HG02885 (cell line): ENCODE measurements around the gene MOCS3.
A peak's percentile ranks its signal among the peaks of the same experiment; 100 is the strongest.

ENCODE experiments used
- ATAC-seq: cut with Tn5 transposase; IDR thresholded peaks from one replicate; pipeline ENCODE4 v1.9.1; 2021; ENCODE audit warnings: mild to moderate bottlenecking; ENCODE audit not compliant: unreplicated experiment, poor library complexity

Gene MOCS3

GRCh38 chr20:50958615-50959542 is at the start of gene MOCS3:
Gene MOCS3, plus strand, starts transcription at chr20:50958818. Its CDS starts 25 bp downstream, at chr20:50958843.
- peak; percentile 83 for ATAC-seq

- no peak for ATAC-seq
Measured at GRCh38 chr20:50909413-50909812, 49.2 kb upstream of the MOCS3 start.

DNA sequence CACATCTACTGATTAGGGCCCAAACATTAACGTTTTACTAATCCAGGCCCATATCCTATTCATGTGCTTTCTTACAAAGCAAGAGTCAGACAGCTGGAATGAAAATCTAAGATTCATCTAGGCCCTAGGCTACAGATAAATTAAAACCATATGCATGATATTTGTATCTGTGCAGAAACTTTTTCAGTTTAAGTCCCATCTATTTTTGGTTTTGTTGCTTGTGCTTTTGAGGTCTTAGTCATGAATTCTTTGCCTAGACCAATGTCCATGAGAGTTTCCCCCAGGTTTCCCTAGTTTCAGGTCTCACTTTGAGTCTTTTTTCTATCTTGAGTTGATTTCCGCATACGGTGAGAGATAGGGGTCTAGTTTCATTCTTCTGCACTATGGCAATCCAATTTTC is 47.6 kb upstream of the MOCS3 start:
- peak; percentile 4 for ATAC-seq

DNA sequence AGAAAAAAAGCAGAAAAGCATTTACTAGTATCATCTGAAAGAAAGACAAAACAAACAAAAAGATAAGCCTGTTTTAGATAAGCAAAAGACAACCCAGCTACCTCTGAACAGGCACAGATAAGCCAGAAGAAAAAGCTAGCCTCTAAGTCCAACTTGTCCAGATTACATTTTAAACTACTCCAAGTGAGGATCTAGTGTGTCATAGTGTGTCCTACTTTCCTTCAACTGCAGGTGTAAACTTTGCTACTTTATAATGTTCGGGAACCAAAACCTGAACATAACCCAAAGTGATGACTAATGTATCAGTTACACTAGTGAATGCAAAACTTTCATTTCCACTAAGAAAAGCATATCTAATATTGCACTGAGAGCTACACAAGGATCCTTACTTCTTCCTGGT is 46.9 kb upstream of the MOCS3 start:
- peak; percentile 50 for ATAC-seq

GRCh38 chr20:50913690-50914375 is 44.8 kb upstream of the MOCS3 start:
- no peak for ATAC-seq

GRCh38 chr20:50915424-50915823 is 43.2 kb upstream of the MOCS3 start:
- no peak for ATAC-seq

DNA sequence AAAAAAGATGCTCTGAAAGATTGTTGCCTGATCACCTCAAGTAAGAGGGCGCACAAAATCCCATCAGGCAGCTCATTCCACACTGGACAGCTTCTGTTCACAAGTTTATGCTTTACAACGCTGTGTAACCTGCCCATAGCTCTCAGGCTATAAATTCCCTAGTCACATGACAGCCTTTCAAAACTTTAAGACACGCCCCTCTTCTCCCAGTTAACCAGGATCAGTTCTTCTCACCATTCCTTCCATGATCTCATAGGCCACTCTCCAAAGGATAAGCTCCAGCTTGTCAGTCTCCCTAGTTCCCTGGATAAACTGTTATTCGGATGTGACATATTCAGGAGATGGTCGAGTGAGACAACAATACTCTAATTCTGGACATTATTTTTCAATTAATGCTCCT is 42.4 kb upstream of the MOCS3 start:
- no peak for ATAC-seq

GRCh38 chr20:50916934-50917333 is 41.7 kb upstream of the MOCS3 start:
- no peak for ATAC-seq

DNA sequence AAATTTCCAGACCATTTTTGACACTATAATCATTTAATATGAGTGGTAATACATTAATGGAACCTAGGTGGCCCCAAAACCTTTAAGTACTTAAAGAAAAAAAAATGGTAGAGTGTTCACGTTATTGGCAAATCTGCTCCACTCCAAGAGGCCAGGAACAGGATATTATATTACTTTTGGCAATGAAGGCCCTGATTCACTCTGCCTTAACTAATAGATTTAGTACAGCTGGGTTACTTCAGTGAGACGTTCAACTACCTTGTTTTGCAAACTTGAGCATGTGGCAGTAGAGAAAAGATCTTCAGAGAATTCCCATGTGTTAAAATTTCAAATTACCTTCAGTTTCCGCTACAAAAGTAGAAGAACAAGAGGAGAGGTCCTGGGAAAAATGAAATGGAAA is 40.2 kb upstream of the MOCS3 start:
- ATAC-seq, result no peak

- ATAC-seq, result no peak
Measured at GRCh38 chr20:50919567-50919966, 39.1 kb upstream of the MOCS3 start.

GRCh38 chr20:50920997-50921396 is 37.6 kb upstream of the MOCS3 start:
- ATAC-seq, result no peak

GRCh38 chr20:50921803-50922501 is 36.7 kb upstream of the MOCS3 start:
- ATAC-seq, result no peak

DNA sequence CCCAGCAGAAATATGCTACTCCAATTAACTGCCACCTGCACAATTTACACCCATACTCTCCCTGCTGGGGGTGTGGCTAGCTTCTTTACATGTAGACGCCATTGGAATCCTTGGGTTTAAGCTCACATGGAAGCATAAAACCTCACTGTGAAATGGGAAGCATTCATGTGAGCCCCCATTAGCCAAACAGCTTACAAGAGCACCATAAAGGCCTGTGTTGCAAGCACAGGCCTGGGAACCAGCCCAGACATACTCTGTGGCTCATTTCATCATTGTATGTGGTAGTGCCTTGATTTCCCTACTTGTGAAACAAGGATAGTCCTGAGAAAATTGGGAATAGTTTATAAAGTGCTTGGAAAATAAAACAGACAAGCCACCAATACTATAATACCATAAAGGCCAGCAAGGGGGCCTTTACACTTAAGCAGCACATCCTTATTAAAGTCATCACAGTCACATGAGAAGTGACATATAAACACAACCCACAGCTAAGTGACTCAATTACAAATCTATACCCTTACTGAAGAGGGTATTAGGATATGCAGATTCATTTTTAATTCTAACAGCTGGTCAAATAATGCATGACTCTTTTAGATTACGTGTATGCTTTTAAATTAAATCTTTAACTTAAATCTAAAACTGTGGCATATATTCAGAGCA is 34.2 kb upstream of the MOCS3 start:
- no peak for ATAC-seq

- ATAC-seq, result no peak
Measured at GRCh38 chr20:50926530-50926929, 32.1 kb upstream of the MOCS3 start.

- no peak for ATAC-seq
Measured at GRCh38 chr20:50928469-50928868, 30.1 kb upstream of the MOCS3 start.

DNA sequence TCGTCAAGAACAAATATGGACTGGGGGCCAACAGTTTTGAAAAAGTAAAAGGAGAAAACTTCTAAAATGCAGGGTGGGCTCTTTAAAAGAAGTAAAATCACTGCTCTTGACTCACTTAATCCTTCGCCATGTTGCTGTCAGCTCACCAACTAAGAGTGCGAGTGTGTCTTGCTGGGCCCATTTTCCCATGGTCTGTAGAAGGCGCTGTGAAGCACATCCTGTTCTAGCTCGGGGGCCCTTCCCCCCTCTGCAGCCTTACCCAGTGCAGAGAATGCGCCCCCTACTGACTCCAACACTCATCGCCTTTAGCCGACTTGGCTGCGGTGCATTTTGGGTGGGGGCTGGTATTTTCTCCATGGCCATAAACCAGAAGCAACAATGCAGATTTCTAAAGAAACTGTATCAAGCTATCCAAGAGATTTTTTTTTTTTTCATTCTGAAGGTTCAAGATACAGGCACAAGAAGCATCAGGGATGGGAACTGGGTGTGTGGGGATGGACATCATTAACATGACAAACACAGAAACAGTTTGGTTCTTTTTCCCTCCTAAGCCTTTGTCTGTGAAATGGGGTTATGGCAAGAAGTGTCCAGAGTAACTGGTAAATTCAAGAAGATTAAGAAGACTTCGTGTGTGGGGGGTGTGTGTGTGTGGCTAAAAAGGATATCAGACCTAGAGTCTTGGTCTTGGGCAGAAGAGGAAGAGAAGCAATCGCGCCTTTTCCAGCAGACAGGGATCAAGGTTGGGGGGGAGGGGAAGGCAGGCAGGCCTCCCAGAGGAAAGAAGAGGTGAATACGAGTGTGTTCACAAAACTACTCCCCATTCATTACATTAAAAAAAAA is 29.1 kb upstream of the MOCS3 start:
- peak; percentile 64 for ATAC-seq

GRCh38 chr20:50930139-50930975 is 28.3 kb upstream of the MOCS3 start:
- peak; percentile 1 for ATAC-seq

DNA sequence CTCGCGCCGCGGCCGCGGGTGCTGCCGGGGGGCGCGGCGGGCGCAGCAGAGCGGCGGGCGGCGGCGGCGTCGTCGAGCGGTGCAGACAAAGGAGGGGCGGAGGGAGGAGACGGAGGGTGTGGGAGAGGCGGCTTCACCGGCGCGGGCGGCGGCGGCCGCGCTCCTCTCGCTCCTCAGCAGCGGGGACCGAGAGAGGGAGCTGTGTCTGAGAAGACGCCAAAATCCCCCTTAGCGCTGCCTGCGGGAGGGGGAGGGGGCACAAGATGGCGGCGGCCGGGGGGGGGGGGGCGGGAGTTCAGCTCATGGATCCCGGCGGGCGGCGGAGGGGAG is 27.7 kb upstream of the MOCS3 start:
- ATAC-seq, result peak; percentile 28
